Neutrophil (primary cell): ENCODE data around the gene U2AF1L4.

Experiments
- H3K27ac ChIP-seq: fragments of 200-600 bp; sonication (generic); 2 replicates; pipeline ENCODE4 v1.5.1; 2016; ENCODE audit warnings: mild to moderate bottlenecking, moderate library complexity
- H3K27me3 ChIP-seq: fragments of 200-600 bp; sonication (generic); 2 replicates; pipeline ENCODE4 v1.6.0; 2016; ENCODE audit warnings: mild to moderate bottlenecking
- H3K36me3 ChIP-seq: fragments of 200-600 bp; sonication (generic); 2 replicates; pipeline ENCODE4 v1.5.1; 2017
- H3K4me1 ChIP-seq, 2 experiments: fragments of 200-600 bp in 1 of 2; sonication (generic) in 1 of 2; 1 replicate in 1 of 2; 2 replicates in 1 of 2; pipeline versions ENCODE4 v1.5.1 to v1.6.1; 2013 to 2016; ENCODE audit warnings: low read depth in 1 of 2, low read length in 1 of 2, mild to moderate bottlenecking in 1 of 2, moderate library complexity in 1 of 2; ENCODE audit not compliant: control insufficient read depth in 1 of 2, insufficient read depth in 1 of 2
- H3K4me3 ChIP-seq, 2 experiments: fragments of 200-600 bp in 1 of 2; sonication (generic) in 1 of 2; 1 replicate in 1 of 2; 2 replicates in 1 of 2; pipeline ENCODE4 v1.5.1; 2013 to 2016; ENCODE audit warnings: low read depth in 1 of 2, low read length in 1 of 2, mild to moderate bottlenecking in 1 of 2, moderate library complexity in 1 of 2
- H3K9me3 ChIP-seq: fragments of 200-600 bp; sonication (generic); 2 replicates; pipeline ENCODE4 v1.5.1; 2016
- TF ChIP-seq, protein P1 (sequence below): fragments of 200-600 bp; sonication (generic); IDR thresholded peaks from 2 replicates; pipeline ENCODE4 v1.5.1; 2016; ENCODE audit warnings: antibody characterized with exemption

The U2AF1L4 gene

DNA sequence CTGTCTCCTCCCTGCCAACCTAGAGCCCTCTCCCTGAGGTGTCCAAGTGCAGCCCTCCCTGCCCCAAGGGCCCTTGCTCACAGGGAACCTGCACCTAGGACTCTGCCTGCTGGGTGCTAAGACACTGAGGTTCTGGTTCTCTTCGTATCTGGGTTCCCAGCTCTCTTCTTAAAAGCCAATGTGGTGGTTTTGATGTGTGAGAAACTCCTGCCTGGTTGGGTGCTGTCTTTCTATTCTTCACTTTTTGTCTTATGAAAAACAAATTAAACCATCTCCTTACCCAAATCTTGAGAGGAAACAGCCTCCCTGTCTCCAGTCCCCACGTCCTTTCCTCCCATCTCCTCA is 31.7 kb downstream of the U2AF1L4 start:
- H3K27ac ChIP-seq = no peak overlapping the region
- peaks cover 31% of the 10 kb centered on the region for H3K27me3 ChIP-seq
- H3K36me3 ChIP-seq = no peaks in the 10 kb centered on the region
- no peaks in the 10 kb centered on the region for H3K9me3 ChIP-seq
- TF ChIP-seq, protein P1, sequence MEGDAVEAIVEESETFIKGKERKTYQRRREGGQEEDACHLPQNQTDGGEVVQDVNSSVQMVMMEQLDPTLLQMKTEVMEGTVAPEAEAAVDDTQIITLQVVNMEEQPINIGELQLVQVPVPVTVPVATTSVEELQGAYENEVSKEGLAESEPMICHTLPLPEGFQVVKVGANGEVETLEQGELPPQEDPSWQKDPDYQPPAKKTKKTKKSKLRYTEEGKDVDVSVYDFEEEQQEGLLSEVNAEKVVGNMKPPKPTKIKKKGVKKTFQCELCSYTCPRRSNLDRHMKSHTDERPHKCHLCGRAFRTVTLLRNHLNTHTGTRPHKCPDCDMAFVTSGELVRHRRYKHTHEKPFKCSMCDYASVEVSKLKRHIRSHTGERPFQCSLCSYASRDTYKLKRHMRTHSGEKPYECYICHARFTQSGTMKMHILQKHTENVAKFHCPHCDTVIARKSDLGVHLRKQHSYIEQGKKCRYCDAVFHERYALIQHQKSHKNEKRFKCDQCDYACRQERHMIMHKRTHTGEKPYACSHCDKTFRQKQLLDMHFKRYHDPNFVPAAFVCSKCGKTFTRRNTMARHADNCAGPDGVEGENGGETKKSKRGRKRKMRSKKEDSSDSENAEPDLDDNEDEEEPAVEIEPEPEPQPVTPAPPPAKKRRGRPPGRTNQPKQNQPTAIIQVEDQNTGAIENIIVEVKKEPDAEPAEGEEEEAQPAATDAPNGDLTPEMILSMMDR = no peak
- peaks cover 17 to 26% of the 10 kb centered on the region in 2 experiments for H3K4me1 ChIP-seq
- H3K4me3 ChIP-seq = no peak overlapping the region

DNA sequence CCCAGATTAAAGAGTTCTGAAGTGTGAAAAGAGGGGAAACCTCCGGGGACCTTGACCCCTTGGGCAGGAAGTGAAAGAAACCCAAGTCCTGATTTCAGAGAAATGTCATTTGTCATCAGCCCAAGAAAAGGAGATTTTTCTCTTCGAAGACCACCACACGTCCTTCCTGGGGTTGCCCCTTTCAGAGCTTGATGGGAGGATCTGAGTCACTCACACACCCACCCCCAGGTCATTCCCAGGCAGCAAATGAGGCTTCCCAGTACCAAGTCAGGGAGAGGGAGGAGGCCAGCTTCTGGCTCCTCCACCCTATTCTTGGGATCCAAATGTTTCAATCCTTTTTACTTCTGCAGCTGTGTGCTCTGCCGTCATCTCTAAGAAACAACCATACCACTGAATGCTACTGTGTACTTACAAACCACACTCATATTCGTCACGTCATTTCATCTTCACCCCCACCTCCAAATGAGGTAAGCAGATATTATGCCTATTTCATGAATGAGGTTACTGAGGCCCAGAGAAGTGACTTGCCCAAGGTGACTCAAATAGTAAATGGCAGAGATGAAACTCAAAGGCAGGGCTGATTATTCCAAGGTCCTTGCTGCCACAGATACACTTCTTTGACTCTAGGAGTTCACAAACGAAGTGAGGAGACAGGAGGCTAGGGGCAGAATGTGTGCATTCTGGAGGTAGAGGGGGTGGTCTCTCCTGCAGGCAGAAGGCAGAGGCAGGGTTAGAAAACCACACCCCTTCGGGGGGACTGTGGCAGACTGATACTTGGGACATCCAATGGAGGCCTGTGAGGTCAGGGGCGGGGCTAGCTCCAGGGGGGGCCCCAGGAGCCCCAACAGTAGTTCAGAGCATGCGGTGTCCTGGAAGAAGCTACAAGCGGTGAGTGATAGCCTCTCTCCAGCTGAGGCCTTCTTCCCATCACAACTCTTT is 32.4 kb downstream of the U2AF1L4 start:
- Histone ChIP-seq H3K4me1 (peaks cover 15 to 23% of the 10 kb centered on the region in 2 experiments), H3K4me3 (no peak overlapping the region)
- TF ChIP-seq, protein P1 = no peak

DNA sequence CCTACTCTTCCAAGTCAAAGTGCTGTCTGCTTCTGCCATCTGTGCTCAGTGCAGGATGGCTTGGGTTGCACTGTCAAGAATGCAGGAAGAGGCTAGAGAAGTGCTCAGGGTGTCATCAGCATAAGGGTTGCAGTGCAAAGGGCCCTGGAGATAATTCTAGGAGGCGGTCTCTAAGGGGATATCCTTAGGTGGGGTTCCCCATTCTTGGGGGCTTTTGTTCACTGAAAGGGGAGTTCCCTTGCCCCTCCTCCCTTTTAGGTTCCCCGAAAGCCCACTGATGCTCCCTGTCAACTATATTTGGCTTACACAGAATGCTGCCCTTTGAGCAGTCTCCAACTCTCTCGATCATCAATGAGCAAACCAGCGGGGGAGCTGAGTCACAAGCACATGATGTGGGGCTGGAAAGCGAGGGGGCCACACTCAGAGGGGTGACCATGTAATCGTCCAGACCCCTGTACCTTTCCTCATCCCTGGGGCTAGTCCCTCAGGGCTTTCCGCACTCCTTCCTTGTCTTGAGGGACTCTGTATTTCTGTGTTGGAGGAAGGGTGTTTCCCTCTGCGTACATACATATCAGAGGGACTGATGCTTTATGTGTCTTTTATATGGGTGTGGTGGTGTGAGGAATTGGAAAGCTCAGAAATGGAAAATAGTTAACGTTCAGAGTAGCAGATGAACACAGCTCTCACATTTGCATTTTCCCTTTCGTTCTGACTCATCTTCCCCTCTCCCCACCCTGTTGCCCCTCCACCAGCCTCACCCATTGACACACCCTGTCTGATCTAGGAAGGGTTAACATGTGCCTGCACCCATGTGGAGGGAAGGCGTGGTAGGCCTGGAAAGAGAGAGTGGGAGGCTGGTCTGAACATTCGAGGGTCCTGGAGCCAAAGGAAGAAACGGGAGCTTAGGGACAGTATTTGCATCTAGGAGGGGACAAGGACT is 34.2 kb downstream of the U2AF1L4 start:
- Histone ChIP-seq H3K36me3 (no peaks in the 10 kb centered on the region), H3K4me3 (no peak overlapping the region), H3K4me1 (peaks cover 7 to 10% of the 10 kb centered on the region in 2 experiments), H3K9me3 (no peaks in the 10 kb centered on the region), H3K27ac (no peak overlapping the region), H3K27me3 (peaks cover 45% of the 10 kb centered on the region)
- TF ChIP-seq, protein P1 = no peak

More for the DNA sequence above, 32.4 kb downstream of the U2AF1L4 start:
- H3K36me3 ChIP-seq = no peaks in the 10 kb centered on the region
- no peak overlapping the region for H3K27ac ChIP-seq
- no peaks in the 10 kb centered on the region for H3K9me3 ChIP-seq
- H3K27me3 ChIP-seq = peaks cover 38% of the 10 kb centered on the region

DNA sequence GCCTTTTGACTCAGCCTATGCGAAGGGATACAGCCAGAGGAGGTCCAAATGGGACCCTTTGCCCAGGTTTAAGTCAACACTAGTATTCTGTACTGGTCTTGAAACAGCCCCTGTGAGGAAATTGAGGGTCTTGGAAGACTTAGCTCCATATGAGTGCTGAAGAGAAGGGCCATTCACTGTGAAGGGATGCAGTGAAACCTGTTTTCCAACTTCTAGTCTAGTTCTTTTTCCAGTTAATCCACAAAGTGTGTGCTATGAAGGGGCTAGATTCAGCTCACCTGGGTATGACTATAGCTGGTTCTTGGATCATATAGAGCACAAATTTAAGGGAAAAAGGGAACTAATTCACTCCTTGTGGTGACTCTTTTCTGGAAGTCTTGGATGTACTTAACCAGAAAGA is 36.8 kb downstream of the U2AF1L4 start:
- Histone ChIP-seq H3K9me3 (no peaks in the 10 kb centered on the region), H3K27ac (no peak overlapping the region), H3K36me3 (no peaks in the 10 kb centered on the region), H3K27me3 (peaks cover 60% of the 10 kb centered on the region), H3K4me1 (no peaks in the 10 kb centered on the region), H3K4me3 (no peak overlapping the region)
- TF ChIP-seq, protein P1 = no peak

DNA sequence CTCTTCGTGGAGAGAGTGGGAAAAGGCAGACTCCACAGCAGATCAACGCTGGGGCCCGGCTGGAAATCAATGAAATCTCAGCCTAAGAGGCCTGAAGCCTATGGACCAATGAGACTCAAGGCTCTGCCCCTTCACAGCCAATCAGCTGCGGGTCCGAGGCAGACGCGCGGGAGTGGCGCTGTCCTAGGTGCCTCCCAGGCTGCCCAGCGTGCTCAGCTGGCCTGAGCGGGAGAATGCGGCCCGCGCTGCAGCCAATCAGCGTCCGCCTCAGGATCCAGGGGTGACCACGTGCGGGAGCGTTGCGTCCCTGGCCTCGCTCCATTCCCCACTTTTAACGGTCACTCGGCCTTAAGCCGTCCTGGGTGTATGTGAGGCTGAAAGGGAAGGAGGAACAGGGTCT is 41.0 kb downstream of the U2AF1L4 start, which contains the start of gene ZBTB32:
Gene ZBTB32, plus strand, starts transcription at position 341 of the 400 bp plus-strand sequence. CDS start 10,069 bp downstream, outside the sequence.
- Histone ChIP-seq H3K4me1 (peaks cover 10 to 14% of the 10 kb centered on the region in 2 experiments), H3K9me3 (no peaks in the 10 kb centered on the region), H3K36me3 (no peaks in the 10 kb centered on the region), H3K27me3 (peaks cover 72% of the 10 kb centered on the region), H3K27ac (no peak within 1 kb of the TSS), H3K4me3 (no peak within 1 kb of the TSS)
- TF ChIP-seq, protein P1 = no peak
